A549 (cell line): ENCODE measurements around the gene RIMBP2. TPM values are rescaled to one million over a fixed set of nuclear protein-coding genes. Genes with fewer than 3 reads are reported as not detected.

Experiments
- ATAC-seq, 2 experiments: fragments of 200-7000 bp in 1 of 2; fragments of >200 bp in 1 of 2; cut with Nextera tagmentation in 1 of 2; cut with Tn5 transposase in 1 of 2; 3 replicates each; pipeline versions ENCODE4 v1.8.0 to v1.9.1; 2018 to 2020; ENCODE audit warnings: mild to moderate bottlenecking in 1 of 2, moderate library complexity in 1 of 2
- CTCF ChIA-PET: fragments of 300-600 bp; sonication (Branson Sonifier 250); formaldehyde crosslinking; extraction: SDS; loops from one replicate; lab custom pipeline; 2021; ENCODE audit warnings: antibody characterized with exemption, inconsistent platforms; lab: Yijun Ruan, JAX
- POLR2A ChIA-PET: fragments of 350-600 bp; formaldehyde crosslinking; extraction: SDS; loops from one replicate; lab custom pipeline; 2021; ENCODE audit warnings: antibody characterized with exemption, inconsistent platforms; lab: Yijun Ruan, JAX
- DNase-seq, 2 experiments: peaks; one replicate each; pipeline versions ENCODE4 v3.0.0 to v3.0.0-alpha.2; 2011 to 2016; ENCODE audit warnings: low read depth in 1 of 2, low spot score in 1 of 2
- FAIRE-seq: peaks from 2 replicates; lab custom pipeline; 2011; peaks lifted over from hg19 to GRCh38; lab: Jason Lieb, UNC
- H3K27ac ChIP-seq, 2 experiments: fragments of >200 bp; sonication (Bioruptor Twin); formaldehyde crosslinking; 3 replicates each; pipeline ENCODE4 v1.5.1; 2016 to 2017
- H3K4me1 ChIP-seq: fragments of >200 bp; sonication (Bioruptor Twin); formaldehyde crosslinking; 3 replicates; pipeline ENCODE4 v1.6.1; 2016
- H3K4me2 ChIP-seq: fragments of >200 bp; sonication (Bioruptor Twin); formaldehyde crosslinking; 3 replicates; pipeline ENCODE4 v1.6.1; 2016
- H3K4me3 ChIP-seq: fragments of >200 bp; sonication (Bioruptor Twin); formaldehyde crosslinking; 3 replicates; pipeline ENCODE4 v1.5.1; 2016
- H3K9me3 ChIP-seq: fragments of >200 bp; sonication (Bioruptor Twin); formaldehyde crosslinking; 3 replicates; pipeline ENCODE4 v1.6.1; 2016
- BHLHE40 ChIP-seq: IDR thresholded peaks from 2 replicates; pipeline ENCODE4 v1.6.1; 2012; ENCODE audit warnings: low read depth, low read length, inconsistent platforms
- EHF ChIP-seq: fragments of 250-450 bp; sonication (Bioruptor Pico); IDR thresholded peaks from 2 replicates; pipeline ENCODE4 v1.5.0; 2020; ENCODE audit warnings: mild to moderate bottlenecking
- EP300 ChIP-seq, 2 experiments: fragments of >200 bp; sonication (Bioruptor Twin); formaldehyde crosslinking; IDR thresholded peaks; 2 replicates in 1 of 2; 3 replicates in 1 of 2; pipeline ENCODE4 v1.6.1; 2016 to 2017
- FOSL2 ChIP-seq, 2 experiments: fragments of 450-650 bp in 1 of 2; fragments of >200 bp in 1 of 2; sonication (Bioruptor Twin) in 1 of 2; formaldehyde crosslinking; IDR thresholded peaks; 2 replicates each; pipeline versions ENCODE4 v1.5.0 to v1.6.1; 2016 to 2020; ENCODE audit warnings: mild to moderate bottlenecking in 1 of 2, moderate library complexity in 1 of 2
- FOXS1 ChIP-seq: fragments of 250-450 bp; sonication (Bioruptor Pico); IDR thresholded peaks from 2 replicates; pipeline ENCODE4 v1.5.0; 2020; ENCODE audit warnings: mild to moderate bottlenecking, moderate library complexity
- HDAC2 ChIP-seq: fragments of 200-600 bp; sonication (generic); IDR thresholded peaks from 2 replicates; pipeline ENCODE4 v1.6.1; 2016
- HES2 ChIP-seq: fragments of >200 bp; sonication (Bioruptor Twin); formaldehyde crosslinking; IDR thresholded peaks from 2 replicates; pipeline ENCODE4 v1.6.1; 2016
- HOXB13 ChIP-seq: fragments of 250-450 bp; sonication (Bioruptor Pico); IDR thresholded peaks from 2 replicates; pipeline ENCODE4 v1.5.0; 2020; ENCODE audit warnings: low read depth, mild to moderate bottlenecking, moderate library complexity
- JUNB ChIP-seq: fragments of >200 bp; sonication (Bioruptor Twin); formaldehyde crosslinking; IDR thresholded peaks from 2 replicates; pipeline ENCODE4 v1.6.1; 2016
- MAZ ChIP-seq: fragments of 150-350 bp; IDR thresholded peaks from 2 replicates; pipeline ENCODE4 v1.6.1; 2014; ENCODE audit warnings: antibody characterized with exemption, low read depth, low read length, borderline replicate concordance
- NFE2L2 ChIP-seq: fragments of 150-350 bp; conservative IDR thresholded peaks from 2 replicates; pipeline ENCODE4 v1.6.1; 2014; ENCODE audit warnings: low read length
- RARB ChIP-seq: fragments of 250-450 bp; sonication (Bioruptor Pico); IDR thresholded peaks from 2 replicates; pipeline ENCODE4 v1.8.0; 2021; ENCODE audit warnings: mild to moderate bottlenecking, moderate library complexity
- RFX5 ChIP-seq: fragments of 450-650 bp; IDR thresholded peaks from 2 replicates; pipeline ENCODE4 v1.7.1; 2014; ENCODE audit warnings: antibody characterized with exemption, mild to moderate bottlenecking, moderate library complexity
- SMC3 ChIP-seq: fragments of >200 bp; sonication (Bioruptor Twin); formaldehyde crosslinking; IDR thresholded peaks from 3 replicates; pipeline ENCODE4 v1.6.1; 2018; ENCODE audit warnings: inconsistent platforms
- USF2 ChIP-seq: fragments of 450-650 bp; IDR thresholded peaks from 2 replicates; pipeline ENCODE4 v1.6.1; 2014; ENCODE audit warnings: antibody characterized with exemption
- WGBS: methylation state at CpG from one replicate; pipeline ENCODE4 v1.1.6; 2017; ENCODE audit errors: missing lambda C conversion rate; 5-methylcytosine and 5-hydroxymethylcytosine counted together
- polyA plus RNA-seq, 4 experiments: library from polyadenylated mRNA; depleted of rRNA in 3 of 4; stranded (reverse); fragments of >200 nt; fragmentation: RNase III in 1 of 4; extraction: RNeasy Plus Mini Kit Qiagen cat#74134 plus additional on column Dnase treatment in 1 of 4; gene quantifications; 2 replicates in 3 of 4; 3 replicates in 1 of 4; pipeline ENCODE4 v1.2.3, GENCODE V29; 2011 to 2017
- TF ChIP-seq, protein P1 (sequence below): fragments of 200-600 bp; sonication (generic); IDR thresholded peaks from 2 replicates; pipeline ENCODE4 v1.6.1; 2016; ENCODE audit warnings: antibody characterized with exemption, mild to moderate bottlenecking, moderate library complexity

RIMBP2 gene
- polyA plus RNA-seq, 2 of the 4 experiments (the other 2 are of a cell fraction), result not detected

GRCh38 chr12:130437555-130438242 is 278.4 kb downstream of the RIMBP2 start:
- no peak for ATAC-seq
- CTCF ChIA-PET, result no interaction called here

DNA sequence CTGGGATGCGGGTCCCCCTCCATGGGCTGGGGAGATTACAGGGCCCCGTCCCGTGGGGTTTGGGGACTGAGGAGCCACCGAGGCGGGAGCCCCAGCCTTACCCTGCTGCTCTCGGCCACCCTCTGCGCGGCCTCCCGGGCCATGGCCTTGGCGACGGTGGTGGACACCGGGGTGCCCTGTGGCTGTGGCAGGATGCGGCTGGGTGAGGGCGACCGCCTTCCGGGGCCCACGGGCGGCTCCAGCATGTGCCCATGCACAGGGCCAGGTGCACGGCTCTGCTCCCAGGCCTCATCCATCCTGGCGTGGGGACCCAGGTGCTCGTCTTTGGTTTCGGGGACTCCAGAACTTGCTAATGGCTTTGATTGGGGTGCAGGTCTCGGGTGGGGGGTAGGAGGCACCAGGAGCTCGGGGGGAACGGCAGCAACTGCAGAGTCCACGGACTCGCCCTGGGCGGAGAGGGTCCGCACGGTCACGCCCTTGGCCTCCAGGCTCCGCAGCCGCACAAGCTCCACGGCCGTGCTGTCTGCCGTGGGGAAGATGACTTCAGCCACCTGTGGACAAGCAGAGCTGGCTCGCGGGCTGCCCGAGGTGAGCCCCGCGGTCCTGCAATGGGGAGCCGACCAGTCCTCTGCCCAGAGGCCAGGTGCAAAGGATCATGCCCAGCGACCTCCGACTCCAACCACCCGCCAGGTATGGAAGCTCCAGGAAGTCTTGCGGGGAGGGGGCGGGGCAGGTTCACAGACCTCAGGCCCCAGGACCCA is 279.2 kb downstream of the RIMBP2 start:
- H3K27ac ChIP-seq, result no peak overlapping the region
- ATAC-seq (no peak; a peak in 1 of 6 replicates), DNase-seq (no peak)
- POLR2A ChIA-PET, result no interaction called here
- TF ChIP-seq HES2, result no peak
- TF ChIP-seq, all 56 proteins: peak for 0
- H3K4me1 ChIP-seq, result no peaks in the 10 kb centered on the region
- no peak overlapping the region for H3K4me3 ChIP-seq
- CTCF ChIA-PET, result no interaction called here
- no peak for FAIRE-seq
- no peaks in the 10 kb centered on the region for H3K9me3 ChIP-seq
- H3K4me2 ChIP-seq, result no peak overlapping the region
- 52% methylated on average over 21 of the region's 47 CpGs for WGBS

More at GRCh38 chr12:130437555-130438242, 278.4 kb downstream of the RIMBP2 start:
- H3K4me2 ChIP-seq, result no peak overlapping the region
- no peaks in the 10 kb centered on the region for H3K9me3 ChIP-seq
- WGBS, result 67% methylated on average over 16 of the region's 16 CpGs
- no peak overlapping the region for H3K27ac ChIP-seq
- POLR2A ChIA-PET, result no interaction called here
- no peak for DNase-seq
- no peak overlapping the region for H3K4me3 ChIP-seq
- TF ChIP-seq FOXS1 (CRISPR knock-in tag) (no peak), BHLHE40 (no peak), JUNB (no peak)
- TF ChIP-seq, all 56 proteins: peak for 0
- FAIRE-seq, result no peak
- H3K4me1 ChIP-seq, result no peaks in the 10 kb centered on the region

- Histone ChIP-seq H3K4me1 (no peaks in the 10 kb centered on the region), H3K27ac (no peak overlapping the region), H3K4me3 (no peak overlapping the region), H3K9me3 (no peaks in the 10 kb centered on the region), H3K4me2 (no peak overlapping the region)
- FAIRE-seq (no peak), DNase-seq (no peak), ATAC-seq (no peak; a peak in 1 of 6 replicates)
- WGBS, result 26% methylated on average over 14 of the region's 17 CpGs
- ChIA-PET POLR2A (no interaction called here), CTCF (no interaction called here)
- TF ChIP-seq HOXB13 (CRISPR knock-in tag) (no peak), FOSL2 (IDR thresholded peaks at IDR 0.05) (no peak), FOSL2 (CRISPR knock-in tag; IDR thresholded peaks at IDR 0.05) (no peak), EP300 (IDR thresholded peaks at IDR 0.05) (no peak), EHF (CRISPR knock-in tag) (no peak), RFX5 (no peak)
Measured at GRCh38 chr12:130435826-130436225, 280.3 kb downstream of the RIMBP2 start.

DNA sequence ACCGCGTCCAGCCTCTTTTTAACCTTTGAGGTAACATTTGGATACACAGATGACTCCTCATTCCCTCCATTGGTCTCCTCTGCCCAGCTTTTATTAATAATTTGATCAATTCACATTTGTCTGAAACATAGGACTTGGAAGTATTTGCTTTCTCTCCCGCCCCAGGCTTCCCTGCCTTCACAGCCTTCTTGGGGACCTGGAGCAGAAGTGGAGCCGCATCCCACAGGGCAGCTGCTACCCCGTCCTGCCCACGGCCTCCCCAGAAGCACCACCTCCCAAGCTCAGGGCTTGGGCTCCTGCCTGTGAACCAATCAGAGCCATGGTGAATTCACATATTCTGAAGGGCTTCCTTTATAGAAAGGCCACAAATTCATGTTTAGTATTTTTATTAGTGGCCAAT is 280.8 kb downstream of the RIMBP2 start:
- ChIA-PET CTCF (no interaction called here), POLR2A (no interaction called here)
- WGBS, result 47% methylated on average over 6 of the region's 6 CpGs
- Histone ChIP-seq H3K4me3 (no peak overlapping the region), H3K4me1 (no peaks in the 10 kb centered on the region), H3K9me3 (no peaks in the 10 kb centered on the region), H3K4me2 (no peak overlapping the region), H3K27ac (no peak overlapping the region)
- ATAC-seq (no peak), DNase-seq (no peak), FAIRE-seq (no peak)
- TF ChIP-seq EHF (CRISPR knock-in tag) (no peak), RARB (no peak), SMC3 (no peak), HDAC2 (no peak), NFE2L2 (no peak), EP300 (IDR thresholded peaks at IDR 0.05) (no peak), MAZ (no peak), USF2 (no peak)
- TF ChIP-seq, protein P1, sequence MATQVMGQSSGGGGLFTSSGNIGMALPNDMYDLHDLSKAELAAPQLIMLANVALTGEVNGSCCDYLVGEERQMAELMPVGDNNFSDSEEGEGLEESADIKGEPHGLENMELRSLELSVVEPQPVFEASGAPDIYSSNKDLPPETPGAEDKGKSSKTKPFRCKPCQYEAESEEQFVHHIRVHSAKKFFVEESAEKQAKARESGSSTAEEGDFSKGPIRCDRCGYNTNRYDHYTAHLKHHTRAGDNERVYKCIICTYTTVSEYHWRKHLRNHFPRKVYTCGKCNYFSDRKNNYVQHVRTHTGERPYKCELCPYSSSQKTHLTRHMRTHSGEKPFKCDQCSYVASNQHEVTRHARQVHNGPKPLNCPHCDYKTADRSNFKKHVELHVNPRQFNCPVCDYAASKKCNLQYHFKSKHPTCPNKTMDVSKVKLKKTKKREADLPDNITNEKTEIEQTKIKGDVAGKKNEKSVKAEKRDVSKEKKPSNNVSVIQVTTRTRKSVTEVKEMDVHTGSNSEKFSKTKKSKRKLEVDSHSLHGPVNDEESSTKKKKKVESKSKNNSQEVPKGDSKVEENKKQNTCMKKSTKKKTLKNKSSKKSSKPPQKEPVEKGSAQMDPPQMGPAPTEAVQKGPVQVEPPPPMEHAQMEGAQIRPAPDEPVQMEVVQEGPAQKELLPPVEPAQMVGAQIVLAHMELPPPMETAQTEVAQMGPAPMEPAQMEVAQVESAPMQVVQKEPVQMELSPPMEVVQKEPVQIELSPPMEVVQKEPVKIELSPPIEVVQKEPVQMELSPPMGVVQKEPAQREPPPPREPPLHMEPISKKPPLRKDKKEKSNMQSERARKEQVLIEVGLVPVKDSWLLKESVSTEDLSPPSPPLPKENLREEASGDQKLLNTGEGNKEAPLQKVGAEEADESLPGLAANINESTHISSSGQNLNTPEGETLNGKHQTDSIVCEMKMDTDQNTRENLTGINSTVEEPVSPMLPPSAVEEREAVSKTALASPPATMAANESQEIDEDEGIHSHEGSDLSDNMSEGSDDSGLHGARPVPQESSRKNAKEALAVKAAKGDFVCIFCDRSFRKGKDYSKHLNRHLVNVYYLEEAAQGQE, result no peak
